IMR-90 (cell line): ENCODE measurements around the gene CYP2C9. TPM values are rescaled to one million over a fixed set of nuclear protein-coding genes. Genes with fewer than 3 reads are reported as not detected.

Experiments used
- ATAC-seq: fragments of 200-7000 bp; cut with Tn5 transposase; 2 replicates; pipeline ENCODE4 v1.9.1; 2020; ENCODE audit warnings: low read depth, mild to moderate bottlenecking, moderate library complexity
- BruUV-seq: library from RNA; stranded (reverse); fragments of 400-500 nt; replicated peaks from 2 replicates; lab custom pipeline; 2021; lab: Mats Ljungman, UMichigan
- CTCF ChIA-PET: fragments of 300-600 bp; formaldehyde crosslinking; extraction: SDS; loops from one replicate; lab custom pipeline; 2021; ENCODE audit warnings: antibody characterized with exemption; lab: Yijun Ruan, JAX
- POLR2A ChIA-PET: fragments of 300-600 bp; sonication (Branson Sonifier 250); formaldehyde crosslinking; loops from one replicate; lab custom pipeline; 2022; ENCODE audit warnings: antibody characterized with exemption; ENCODE audit not compliant: unreplicated experiment; lab: Charles Lee
- DNase-seq: peaks from one replicate; pipeline ENCODE4 v3.0.0; 2013
- H2AFZ ChIP-seq: replicated peaks from 2 replicates; pipeline ENCODE3; 2013; ENCODE audit warnings: low read length, mild to moderate bottlenecking; ENCODE audit not compliant: poor library complexity
- H2AK5ac ChIP-seq: 2 replicates; pipeline ENCODE4 v1.6.1; 2013; ENCODE audit warnings: low read depth, low read length, inconsistent platforms
- H2AK9ac ChIP-seq: replicated peaks from 2 replicates; pipeline ENCODE3; 2013; ENCODE audit warnings: mild to moderate bottlenecking, low read depth, low read length, moderate library complexity; ENCODE audit not compliant: poor library complexity
- H2BK120ac ChIP-seq: 2 replicates; pipeline ENCODE4 v1.6.1; 2013; ENCODE audit warnings: low read depth, low read length, inconsistent platforms
- H2BK15ac ChIP-seq: 3 replicates; pipeline ENCODE4 v1.6.1; 2013; ENCODE audit warnings: low read depth, low read length, inconsistent platforms
- H2BK20ac ChIP-seq: 2 replicates; pipeline ENCODE4 v1.6.1; 2013; ENCODE audit warnings: low read depth, mild to moderate bottlenecking, inconsistent platforms, low read length, moderate library complexity
- H2BK5ac ChIP-seq: 2 replicates; pipeline ENCODE4 v1.6.1; 2013; ENCODE audit warnings: mild to moderate bottlenecking, low read depth, low read length, inconsistent platforms; ENCODE audit not compliant: poor library complexity, severe bottlenecking
- H3K14ac ChIP-seq: replicated peaks from 2 replicates; pipeline ENCODE4 v1.6.1; 2013; ENCODE audit warnings: low read depth, low read length, inconsistent platforms
- H3K18ac ChIP-seq: 2 replicates; pipeline ENCODE4 v1.6.1; 2013; ENCODE audit warnings: low read depth, low read length, control low read depth
- H3K23ac ChIP-seq: 2 replicates; pipeline ENCODE4 v1.6.1; 2013; ENCODE audit warnings: low read depth, low read length, inconsistent platforms
- H3K27ac ChIP-seq: 2 replicates; pipeline ENCODE4 v1.5.1; 2013; ENCODE audit warnings: mild to moderate bottlenecking, control low read depth, low read length; ENCODE audit not compliant: insufficient read depth
- H3K27me3 ChIP-seq: 2 replicates; pipeline ENCODE4 v1.6.1; 2013; ENCODE audit warnings: low read length; ENCODE audit not compliant: control insufficient read depth, insufficient read depth
- H3K36me3 ChIP-seq: 2 replicates; pipeline ENCODE4 v1.6.1; 2013; ENCODE audit warnings: low read length, mixed read lengths; ENCODE audit not compliant: control insufficient read depth, insufficient read depth
- H3K4ac ChIP-seq: 2 replicates; pipeline ENCODE4 v1.6.1; 2013; ENCODE audit warnings: low read depth, low read length, inconsistent platforms
- H3K4me1 ChIP-seq: 2 replicates; pipeline ENCODE4 v1.6.1; 2013; ENCODE audit warnings: low read length, mixed read lengths; ENCODE audit not compliant: control insufficient read depth, insufficient read depth
- H3K4me2 ChIP-seq: 2 replicates; pipeline ENCODE4 v1.6.1; 2013; ENCODE audit warnings: low read depth, mild to moderate bottlenecking, control low read depth, low read length, moderate library complexity
- H3K4me3 ChIP-seq: 2 replicates; pipeline ENCODE4 v1.5.1; 2013; ENCODE audit warnings: low read depth, mild to moderate bottlenecking, control low read depth, low read length, moderate library complexity; ENCODE audit not compliant: insufficient read depth
- H3K56ac ChIP-seq: 2 replicates; pipeline ENCODE4 v1.6.1; 2013; ENCODE audit warnings: low read length, inconsistent platforms; ENCODE audit not compliant: insufficient read depth; ENCODE audit errors: extremely low read depth
- H3K79me1 ChIP-seq, 2 experiments: 2 replicates each; pipeline ENCODE4 v1.6.1; 2013; ENCODE audit warnings: low read length in 2 of 2, inconsistent platforms in 1 of 2, low read depth in 1 of 2
- H3K9ac ChIP-seq: 2 replicates; pipeline ENCODE4 v1.6.1; 2013; ENCODE audit warnings: low read depth, low read length, control low read depth
- H3K9me1 ChIP-seq: 2 replicates; pipeline ENCODE4 v1.6.1; 2013; ENCODE audit warnings: low read length, inconsistent platforms; ENCODE audit not compliant: insufficient read depth
- H3K9me3 ChIP-seq: 2 replicates; pipeline ENCODE4 v1.6.1; 2013; ENCODE audit warnings: low read length; ENCODE audit not compliant: control insufficient read depth, insufficient read depth
- H4K20me1 ChIP-seq: 2 replicates; pipeline ENCODE4 v1.6.1; 2013; ENCODE audit warnings: low read length, inconsistent platforms; ENCODE audit not compliant: insufficient read depth
- H4K5ac ChIP-seq: 2 replicates; pipeline ENCODE4 v1.6.1; 2013; ENCODE audit warnings: mild to moderate bottlenecking, low read depth, low read length, control low read depth
- H4K8ac ChIP-seq, 2 experiments: 2 replicates each; pipeline ENCODE4 v1.6.1; 2013; ENCODE audit warnings: low read depth in 2 of 2, low read length in 2 of 2, control low read depth in 1 of 2, inconsistent platforms in 1 of 2
- H4K91ac ChIP-seq: 2 replicates; pipeline ENCODE4 v1.6.1; 2013; ENCODE audit warnings: low read depth, low read length, inconsistent platforms; ENCODE audit not compliant: insufficient read depth
- BHLHE40 ChIP-seq: fragments of 150-350 bp; IDR thresholded peaks from 2 replicates; pipeline ENCODE4 v1.6.1; 2016; ENCODE audit warnings: mild to moderate bottlenecking, low read depth, low read length
- CEBPB ChIP-seq: IDR thresholded peaks from 2 replicates; pipeline ENCODE4 v1.6.1; 2012; ENCODE audit warnings: low read depth, low read length, improper control_type of control experiment
- CHD1 ChIP-seq: IDR thresholded peaks from 2 replicates; pipeline ENCODE4 v1.6.1; 2012; ENCODE audit warnings: low read depth, low read length, improper control_type of control experiment
- CTCF ChIP-seq: conservative IDR thresholded peaks from 2 replicates; pipeline ENCODE4 v1.5.1; 2012; ENCODE audit warnings: mild to moderate bottlenecking, low read depth, low read length, improper control_type of control experiment
- ELK1 ChIP-seq: fragments of 150-350 bp; IDR thresholded peaks from 2 replicates; pipeline ENCODE4 v1.6.1; 2016; ENCODE audit warnings: low read depth, mild to moderate bottlenecking, low read length, moderate library complexity, borderline replicate concordance
- FOS ChIP-seq: fragments of 150-350 bp; IDR thresholded peaks from 2 replicates; pipeline ENCODE4 v1.6.1; 2016; ENCODE audit warnings: low read depth, low read length
- MAFK ChIP-seq: IDR thresholded peaks from 2 replicates; pipeline ENCODE4 v1.6.1; 2012; ENCODE audit warnings: low read depth, low read length, improper control_type of control experiment
- MAZ ChIP-seq: IDR thresholded peaks from 2 replicates; pipeline ENCODE4 v1.6.1; 2012; ENCODE audit warnings: low read depth, mild to moderate bottlenecking, low read length, improper control_type of control experiment, moderate library complexity, borderline replicate concordance
- MXI1 ChIP-seq: IDR thresholded peaks from 2 replicates; pipeline ENCODE4 v1.6.1; 2012; ENCODE audit warnings: low read depth, mild to moderate bottlenecking, low read length, moderate library complexity, borderline replicate concordance
- NFE2L2 ChIP-seq: fragments of 150-350 bp; IDR thresholded peaks from 2 replicates; pipeline ENCODE4 v1.6.1; 2016; ENCODE audit warnings: low read depth, mild to moderate bottlenecking, low read length
- POLR2A ChIP-seq: IDR thresholded peaks from 2 replicates; pipeline ENCODE4 v1.6.1; 2012; ENCODE audit warnings: mild to moderate bottlenecking, low read depth, low read length
- RAD21 ChIP-seq: IDR thresholded peaks from 2 replicates; pipeline ENCODE4 v1.6.1; 2012; ENCODE audit warnings: low read length, improper control_type of control experiment
- RCOR1 ChIP-seq: IDR thresholded peaks from 2 replicates; pipeline ENCODE4 v1.6.1; 2012; ENCODE audit warnings: mild to moderate bottlenecking, low read length, improper control_type of control experiment; ENCODE audit not compliant: insufficient replicate concordance
- RFX5 ChIP-seq: IDR thresholded peaks from 2 replicates; pipeline ENCODE4 v1.8.0; 2012; ENCODE audit warnings: low read depth, mild to moderate bottlenecking, low read length, moderate library complexity
- SMC3 ChIP-seq: fragments of 150-350 bp; IDR thresholded peaks from 2 replicates; pipeline ENCODE4 v1.6.1; 2016; ENCODE audit warnings: low read depth, mild to moderate bottlenecking, antibody characterized with exemption, low read length, moderate library complexity
- WGBS, 2 experiments: methylation state at CpG; one replicate each; pipeline versions ENCODE4 v1.1.5 to v1.1.7; 2013; ENCODE audit warnings: missing lambda C conversion rate in 2 of 2; ENCODE audit not compliant: insufficient read length in 1 of 2; ENCODE audit errors: extremely low coverage in 2 of 2; 5-methylcytosine and 5-hydroxymethylcytosine counted together
- dilution Hi-C: fragments of 300-500 bp; cut with HindIII; formaldehyde crosslinking; loops from one replicate; pipeline ENCODE4 v1.14.3; 2018; ENCODE audit warnings: low sequenced_read_pairs; ENCODE audit not compliant: unreplicated experiment
- in situ Hi-C: fragments of 300-500 bp; cut with MboI; formaldehyde crosslinking; loops from 3 replicates; pipeline ENCODE4 v1.14.3; 2019; ENCODE audit warnings: low sequenced_read_pairs, inconsistent platforms, mixed read lengths
- intact Hi-C: fragments of 100-400 bp; cut with micrococcal nuclease; formaldehyde crosslinking; loops from 2 replicates; pipeline ENCODE4 v1.10.0; 2022
- polyA plus RNA-seq, 3 experiments: library from polyadenylated mRNA; depleted of rRNA; stranded (reverse); fragments of >200 nt; gene quantifications; 2 replicates each; pipeline ENCODE4 v1.2.3, GENCODE V29; 2012; ENCODE audit warnings: low replicate concordance in 1 of 3
- total RNA-seq: library from RNA; depleted of rRNA; stranded (reverse); fragments of >200 nt; gene quantifications from 2 replicates; pipeline ENCODE4 v1.2.3, GENCODE V29; 2012
- TF ChIP-seq, protein P1 (sequence below): fragments of 150-350 bp; IDR thresholded peaks from 2 replicates; pipeline ENCODE4 v1.6.1; 2017; ENCODE audit warnings: mild to moderate bottlenecking, antibody characterized with exemption, low read length, low read depth

CYP2C9 gene
- total and polyA plus RNA-seq, 2 of the 4 experiments (the other 2 are of a cell fraction) = not detected

- intact Hi-C loops = no loop called here
- Histone ChIP-seq H3K9ac (no peak overlapping the region), H2BK5ac (no peak overlapping the region), H3K4me2 (no peak overlapping the region), H3K36me3 (no peaks in the 10 kb centered on the region), H3K18ac (no peak overlapping the region), H3K4me3 (no peak overlapping the region), H3K27ac (no peak overlapping the region), H3K4me1 (no peaks in the 10 kb centered on the region), H4K5ac (no peak overlapping the region), H3K56ac (no peak overlapping the region), H2BK20ac (no peak overlapping the region), H2AK5ac (no peak overlapping the region), H2AK9ac (no peak overlapping the region), H3K9me1 (no peaks in the 10 kb centered on the region), H3K9me3 (peaks cover 9% of the 10 kb centered on the region), H3K4ac (no peak overlapping the region), H4K91ac (no peak overlapping the region), H3K23ac (no peak overlapping the region), H2AFZ (no peak overlapping the region), H2BK120ac (no peak overlapping the region), H3K79me1 (no peaks in the 10 kb centered on the region), H2BK15ac (no peak overlapping the region), H4K8ac (no peak overlapping the region), H3K14ac (no peak overlapping the region), H4K20me1 (no peaks in the 10 kb centered on the region), H3K27me3 (no peaks in the 10 kb centered on the region)
- DNase-seq = no peak
- BruUV-seq = no TSS peak
- WGBS, 2 experiments = 66% methylated on average over 4 of the region's 6 CpGs; no CpG with 5 or more reads in 1 of the 2 experiments
- dilution Hi-C loops = no loop called here
- TF ChIP-seq BHLHE40 = no peak
- TF ChIP-seq RFX5 = no peak
- TF ChIP-seq RCOR1 = no peak
- TF ChIP-seq MAFK = no peak
- no peak for TF ChIP-seq FOS
- no peak for TF ChIP-seq CEBPB
- TF ChIP-seq SMC3 = no peak
- TF ChIP-seq CTCF = no peak
- TF ChIP-seq ELK1 = no peak
- no peak for TF ChIP-seq MXI1
- TF ChIP-seq, protein P1, sequence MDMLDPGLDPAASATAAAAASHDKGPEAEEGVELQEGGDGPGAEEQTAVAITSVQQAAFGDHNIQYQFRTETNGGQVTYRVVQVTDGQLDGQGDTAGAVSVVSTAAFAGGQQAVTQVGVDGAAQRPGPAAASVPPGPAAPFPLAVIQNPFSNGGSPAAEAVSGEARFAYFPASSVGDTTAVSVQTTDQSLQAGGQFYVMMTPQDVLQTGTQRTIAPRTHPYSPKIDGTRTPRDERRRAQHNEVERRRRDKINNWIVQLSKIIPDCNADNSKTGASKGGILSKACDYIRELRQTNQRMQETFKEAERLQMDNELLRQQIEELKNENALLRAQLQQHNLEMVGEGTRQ = no peak
- no peak for TF ChIP-seq MAZ
- TF ChIP-seq POLR2A = no peak
- TF ChIP-seq CHD1 = no peak
- no peak for TF ChIP-seq NFE2L2
- TF ChIP-seq RAD21 = no peak
- ChIA-PET CTCF (no interaction called here), POLR2A (no interaction called here)
- in situ Hi-C loops = no loop called here
- no peak for ATAC-seq
Observed at GRCh38 chr10:94997741-94998174, 59.3 kb downstream of the CYP2C9 start.
